ENCODE measurements around the gene ATE1. TPM values are rescaled to one million over a fixed set of nuclear protein-coding genes. Genes with fewer than 3 reads are reported as not detected.

Gene ATE1
- total and polyA plus RNA-seq, 10 of the 15 experiments (the other 5 are each of a cell fraction or from before 2014, with no cell fraction given): 4.3 to 22.7 (median 15.9) TPM

- TF ChIP-seq E4F1 (IDR thresholded peaks at IDR 0.05; ENCODE audit: borderline replicate concordance, partially characterized antibody): no peak
- no peak for TF ChIP-seq IKZF1 (conservative IDR thresholded peaks at IDR 0.05)
- TF ChIP-seq NFYA (IDR thresholded peaks at IDR 0.05; ENCODE audit: borderline replicate concordance, low read depth, low read length): no peak
- no peak for TF ChIP-seq CTCF (IDR thresholded peaks at IDR 0.05 in 2 of 3, conservative IDR thresholded peaks at IDR 0.05 in 1 of 3; ENCODE audit: control insufficient read depth in 2 of 3, extremely low read depth in 1 of 3, insufficient read depth in 1 of 3, low read depth in 3 of 3, low read length in 3 of 3)
These were observed 127.0 kb downstream of the ATE1 start (continued) for GRCh38 chr10:121800831-121801230.

- ChIA-PET POLR2A (no interaction called here), CTCF (no interaction called here)
- no peak for TF ChIP-seq SREBF2 (IDR thresholded peaks at IDR 0.05; ENCODE audit: low read length)
- TF ChIP-seq SRF (IDR thresholded peaks at IDR 0.05; ENCODE audit: low read depth in 2 of 2, low read length in 2 of 2): no peak
- TF ChIP-seq POLR2A (IDR thresholded peaks at IDR 0.05; ENCODE audit: low read depth, low read length): no peak
- TF ChIP-seq USF2 (IDR thresholded peaks at IDR 0.05; ENCODE audit: borderline replicate concordance, low read depth, low read length): no peak
- TF ChIP-seq E2F8 (IDR thresholded peaks at IDR 0.05; ENCODE audit: low read depth, partially characterized antibody): no peak
- TF ChIP-seq SREBF1 (IDR thresholded peaks at IDR 0.05; ENCODE audit: low read length): no peak
- TF ChIP-seq RCOR1 (conservative IDR thresholded peaks at IDR 0.05; ENCODE audit: low read depth, low read length): no peak
- TF ChIP-seq NFXL1 (IDR thresholded peaks at IDR 0.05; ENCODE audit: borderline replicate concordance): no peak
- TF ChIP-seq ZSCAN29 (IDR thresholded peaks at IDR 0.05): no peak
These were observed 127.7 kb downstream of the ATE1 start for GRCh38 chr10:121800146-121800545.

More at GRCh38 chr10:121800146-121800545, 127.7 kb downstream of the ATE1 start:
- Histone ChIP-seq H2AFZ (ENCODE audit: control insufficient read depth, low read depth, low read length) (no peak overlapping the region), H3K4me3 (no peak overlapping the region), H3K9me3 (replicated peaks; ENCODE audit: control insufficient read depth, insufficient read depth, low read length) (no peaks in the 10 kb centered on the region), H3K4me2 (ENCODE audit: control insufficient read depth, insufficient read depth) (no peak overlapping the region), H3K79me2 (ENCODE audit: control insufficient read depth, insufficient read depth, low read length) (no peaks in the 10 kb centered on the region), H3K27ac (ENCODE audit: control insufficient read depth, insufficient read depth) (no peak overlapping the region), H3K4me1 (ENCODE audit: control insufficient read depth, insufficient read depth, low read length) (no peaks in the 10 kb centered on the region), H4K20me1 (ENCODE audit: control insufficient read depth, insufficient read depth) (no peaks in the 10 kb centered on the region), H3K9ac (ENCODE audit: control insufficient read depth, insufficient read depth, low read length) (no peak overlapping the region), H3K36me3 (ENCODE audit: control insufficient read depth in 2 of 2, insufficient read depth in 2 of 2, low read length in 1 of 2) (no peaks in the 10 kb centered on the region), H3K27me3 (replicated peaks in 1 of 2; ENCODE audit: control insufficient read depth in 2 of 2, insufficient read depth in 2 of 2, low read length in 1 of 2) (no peaks in the 10 kb centered on the region)
- SMC1A ChIA-PET (ENCODE audit: uncharacterized antibody, unreplicated experiment): no interaction called here
- RAD21 ChIA-PET (ENCODE audit: unreplicated experiment): no interaction called here
- no TSS peak for BruUV-seq (replicated peaks)
- no peak for FAIRE-seq
- no peak for ATAC-seq
- 67% methylated on average over 3 of the region's 3 CpGs for WGBS (ENCODE audit: insufficient coverage, insufficient replicate concordance, low lambda C conversion rate, missing lambda C conversion rate)
- in situ Hi-C loops (cut with MboI) (no loop called here), intact Hi-C loops (cut with micrococcal nuclease; ENCODE audit: unreplicated experiment) (no loop called here)
- DNase-seq (ENCODE audit: low read depth, low spot score): no peak

Measured in GM12878 (cell line).